ENCODE results near the gene YBX2.
A peak's percentile ranks its signal among the peaks of the same experiment; 100 is the strongest.

YBX2 gene

DNA sequence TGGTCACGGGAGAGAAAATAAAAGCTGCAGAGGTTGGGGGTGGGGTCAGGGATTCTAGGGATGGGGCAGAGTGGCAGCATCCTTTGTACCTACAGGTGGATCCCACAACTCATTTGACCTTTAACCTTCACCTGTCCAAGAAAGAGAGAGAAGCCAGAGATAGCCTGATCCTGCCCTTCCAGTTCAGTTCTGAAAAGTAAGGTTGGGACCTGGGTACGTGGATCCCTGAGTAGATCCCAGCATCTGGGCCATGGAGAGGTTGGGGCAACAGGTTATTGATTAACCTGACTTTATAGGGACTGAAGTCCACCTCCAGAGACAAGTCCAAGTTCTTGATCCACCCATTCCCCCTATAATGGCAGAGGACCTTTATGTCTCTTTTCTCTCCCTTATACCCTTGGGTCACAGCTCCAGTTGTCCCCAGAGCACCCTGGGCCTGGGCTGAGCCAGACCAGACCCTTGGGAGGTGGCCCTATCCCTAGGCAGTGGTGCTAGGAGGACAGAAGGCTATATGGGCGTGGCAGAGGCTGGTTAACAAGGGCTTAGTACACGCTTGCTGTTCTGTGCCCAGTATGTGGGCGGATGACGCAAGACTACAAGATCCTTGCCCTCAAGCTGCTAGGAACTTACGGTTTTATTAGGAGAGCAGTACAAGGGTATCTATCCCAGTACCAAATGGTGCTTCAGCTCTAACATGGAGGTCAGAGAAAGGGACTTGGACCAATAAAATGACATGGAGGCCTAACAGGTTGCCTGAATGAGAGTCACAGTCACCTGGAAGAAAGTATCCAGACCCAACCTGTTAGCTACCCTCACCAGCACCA lies 35.5 kb downstream of the YBX2 start (continued):
- TF ChIP-seq, protein P1, sequence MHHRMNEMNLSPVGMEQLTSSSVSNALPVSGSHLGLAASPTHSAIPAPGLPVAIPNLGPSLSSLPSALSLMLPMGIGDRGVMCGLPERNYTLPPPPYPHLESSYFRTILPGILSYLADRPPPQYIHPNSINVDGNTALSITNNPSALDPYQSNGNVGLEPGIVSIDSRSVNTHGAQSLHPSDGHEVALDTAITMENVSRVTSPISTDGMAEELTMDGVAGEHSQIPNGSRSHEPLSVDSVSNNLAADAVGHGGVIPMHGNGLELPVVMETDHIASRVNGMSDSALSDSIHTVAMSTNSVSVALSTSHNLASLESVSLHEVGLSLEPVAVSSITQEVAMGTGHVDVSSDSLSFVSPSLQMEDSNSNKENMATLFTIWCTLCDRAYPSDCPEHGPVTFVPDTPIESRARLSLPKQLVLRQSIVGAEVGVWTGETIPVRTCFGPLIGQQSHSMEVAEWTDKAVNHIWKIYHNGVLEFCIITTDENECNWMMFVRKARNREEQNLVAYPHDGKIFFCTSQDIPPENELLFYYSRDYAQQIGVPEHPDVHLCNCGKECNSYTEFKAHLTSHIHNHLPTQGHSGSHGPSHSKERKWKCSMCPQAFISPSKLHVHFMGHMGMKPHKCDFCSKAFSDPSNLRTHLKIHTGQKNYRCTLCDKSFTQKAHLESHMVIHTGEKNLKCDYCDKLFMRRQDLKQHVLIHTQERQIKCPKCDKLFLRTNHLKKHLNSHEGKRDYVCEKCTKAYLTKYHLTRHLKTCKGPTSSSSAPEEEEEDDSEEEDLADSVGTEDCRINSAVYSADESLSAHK (tag by site-specific recombination; IDR thresholded peaks at IDR 0.05), result no peak; the same call in 1 of the 2 replicates
- peak; percentile 81 for TF ChIP-seq KLF7 (tag by site-specific recombination; IDR thresholded peaks at IDR 0.05; ENCODE audit: borderline replicate concordance)
- no peak for TF ChIP-seq ZNF549 (tag by site-specific recombination; IDR thresholded peaks at IDR 0.05)

DNA sequence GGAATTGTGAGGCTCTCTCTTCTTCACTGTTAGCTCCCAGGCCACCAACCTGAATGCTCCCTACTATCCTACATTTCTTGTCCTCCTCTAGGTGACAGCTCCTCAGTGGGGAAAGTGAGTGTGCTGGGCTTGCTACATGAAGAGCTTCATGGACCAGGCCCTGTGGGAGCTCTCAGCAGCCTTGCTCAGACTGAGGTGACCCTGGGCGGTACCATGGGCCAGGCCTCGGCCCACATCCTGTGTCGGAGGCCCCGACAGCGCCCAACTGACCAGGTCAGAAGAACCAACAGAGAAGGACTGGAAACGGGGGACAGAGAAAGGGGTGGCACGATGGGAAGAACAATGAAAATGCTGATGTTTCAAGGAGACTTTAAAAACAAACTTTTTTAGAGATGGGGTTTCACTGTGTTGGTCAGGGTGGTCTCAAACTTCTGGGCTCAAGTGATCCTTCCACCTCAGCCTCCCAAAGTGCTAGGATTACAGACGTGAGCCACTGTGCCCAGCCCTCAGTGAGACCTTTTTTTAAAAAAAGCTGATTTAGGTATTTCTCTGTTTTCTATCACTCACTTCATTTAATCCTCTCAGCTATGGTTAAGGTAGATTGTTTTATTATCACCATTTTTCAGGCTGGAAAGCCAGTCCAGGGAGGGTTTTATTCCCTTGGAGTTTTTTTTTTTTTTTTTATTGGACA lies 37.5 kb downstream of the YBX2 start:
- H3K36me3 ChIP-seq (ENCODE audit: control insufficient read depth in 2 of 2, insufficient read depth in 1 of 2, low read length in 2 of 2), result peaks cover 41 to 74% of the 10 kb centered on the region in 2 experiments
- no peaks in the 10 kb centered on the region for H3K9me3 ChIP-seq (ENCODE audit: control insufficient read depth, insufficient read depth, low read depth, low read length)
- ChIA-PET CTCF (no interaction called here), POLR2A (interaction anchor here (0.6 to 1.7 kb wide), 6 partner anchors 9 to 41 kb away, joined by 3 to 7 read pairs (median 5); partner anchors contain the start of genes ACADVL, DLG4 and PHF23)
- H3K27ac ChIP-seq (ENCODE audit: extremely low read depth, low read depth, low read length), result no peak overlapping the region
- 0 out of 2 replicates have a peak, but pooled peaks cover 3% of the 10 kb centered on the region for H3K4me1 ChIP-seq (ENCODE audit: control insufficient read depth, insufficient read depth, low read length)
- no peak overlapping the region for H3K4me3 ChIP-seq (ENCODE audit: low read depth, low read length)
- TF ChIP-seq ZNF558 (tag by site-specific recombination; IDR thresholded peaks at IDR 0.05), result no peak
- TF ChIP-seq, protein P2, sequence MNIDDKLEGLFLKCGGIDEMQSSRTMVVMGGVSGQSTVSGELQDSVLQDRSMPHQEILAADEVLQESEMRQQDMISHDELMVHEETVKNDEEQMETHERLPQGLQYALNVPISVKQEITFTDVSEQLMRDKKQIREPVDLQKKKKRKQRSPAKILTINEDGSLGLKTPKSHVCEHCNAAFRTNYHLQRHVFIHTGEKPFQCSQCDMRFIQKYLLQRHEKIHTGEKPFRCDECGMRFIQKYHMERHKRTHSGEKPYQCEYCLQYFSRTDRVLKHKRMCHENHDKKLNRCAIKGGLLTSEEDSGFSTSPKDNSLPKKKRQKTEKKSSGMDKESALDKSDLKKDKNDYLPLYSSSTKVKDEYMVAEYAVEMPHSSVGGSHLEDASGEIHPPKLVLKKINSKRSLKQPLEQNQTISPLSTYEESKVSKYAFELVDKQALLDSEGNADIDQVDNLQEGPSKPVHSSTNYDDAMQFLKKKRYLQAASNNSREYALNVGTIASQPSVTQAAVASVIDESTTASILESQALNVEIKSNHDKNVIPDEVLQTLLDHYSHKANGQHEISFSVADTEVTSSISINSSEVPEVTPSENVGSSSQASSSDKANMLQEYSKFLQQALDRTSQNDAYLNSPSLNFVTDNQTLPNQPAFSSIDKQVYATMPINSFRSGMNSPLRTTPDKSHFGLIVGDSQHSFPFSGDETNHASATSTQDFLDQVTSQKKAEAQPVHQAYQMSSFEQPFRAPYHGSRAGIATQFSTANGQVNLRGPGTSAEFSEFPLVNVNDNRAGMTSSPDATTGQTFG (tag by site-specific recombination; IDR thresholded peaks at IDR 0.05; ENCODE audit: borderline replicate concordance), result no peak
- TF ChIP-seq, protein P3, sequence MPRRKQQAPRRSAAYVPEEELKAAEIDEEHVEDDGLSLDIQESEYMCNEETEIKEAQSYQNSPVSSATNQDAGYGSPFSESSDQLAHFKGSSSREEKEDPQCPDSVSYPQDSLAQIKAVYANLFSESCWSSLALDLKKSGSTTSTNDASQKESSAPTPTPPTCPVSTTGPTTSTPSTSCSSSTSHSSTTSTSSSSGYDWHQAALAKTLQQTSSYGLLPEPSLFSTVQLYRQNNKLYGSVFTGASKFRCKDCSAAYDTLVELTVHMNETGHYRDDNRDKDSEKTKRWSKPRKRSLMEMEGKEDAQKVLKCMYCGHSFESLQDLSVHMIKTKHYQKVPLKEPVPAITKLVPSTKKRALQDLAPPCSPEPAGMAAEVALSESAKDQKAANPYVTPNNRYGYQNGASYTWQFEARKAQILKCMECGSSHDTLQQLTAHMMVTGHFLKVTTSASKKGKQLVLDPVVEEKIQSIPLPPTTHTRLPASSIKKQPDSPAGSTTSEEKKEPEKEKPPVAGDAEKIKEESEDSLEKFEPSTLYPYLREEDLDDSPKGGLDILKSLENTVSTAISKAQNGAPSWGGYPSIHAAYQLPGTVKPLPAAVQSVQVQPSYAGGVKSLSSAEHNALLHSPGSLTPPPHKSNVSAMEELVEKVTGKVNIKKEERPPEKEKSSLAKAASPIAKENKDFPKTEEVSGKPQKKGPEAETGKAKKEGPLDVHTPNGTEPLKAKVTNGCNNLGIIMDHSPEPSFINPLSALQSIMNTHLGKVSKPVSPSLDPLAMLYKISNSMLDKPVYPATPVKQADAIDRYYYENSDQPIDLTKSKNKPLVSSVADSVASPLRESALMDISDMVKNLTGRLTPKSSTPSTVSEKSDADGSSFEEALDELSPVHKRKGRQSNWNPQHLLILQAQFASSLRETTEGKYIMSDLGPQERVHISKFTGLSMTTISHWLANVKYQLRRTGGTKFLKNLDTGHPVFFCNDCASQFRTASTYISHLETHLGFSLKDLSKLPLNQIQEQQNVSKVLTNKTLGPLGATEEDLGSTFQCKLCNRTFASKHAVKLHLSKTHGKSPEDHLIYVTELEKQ (tag by site-specific recombination; IDR thresholded peaks at IDR 0.05; ENCODE audit: borderline replicate concordance), result no peak
- TF ChIP-seq, protein P4, sequence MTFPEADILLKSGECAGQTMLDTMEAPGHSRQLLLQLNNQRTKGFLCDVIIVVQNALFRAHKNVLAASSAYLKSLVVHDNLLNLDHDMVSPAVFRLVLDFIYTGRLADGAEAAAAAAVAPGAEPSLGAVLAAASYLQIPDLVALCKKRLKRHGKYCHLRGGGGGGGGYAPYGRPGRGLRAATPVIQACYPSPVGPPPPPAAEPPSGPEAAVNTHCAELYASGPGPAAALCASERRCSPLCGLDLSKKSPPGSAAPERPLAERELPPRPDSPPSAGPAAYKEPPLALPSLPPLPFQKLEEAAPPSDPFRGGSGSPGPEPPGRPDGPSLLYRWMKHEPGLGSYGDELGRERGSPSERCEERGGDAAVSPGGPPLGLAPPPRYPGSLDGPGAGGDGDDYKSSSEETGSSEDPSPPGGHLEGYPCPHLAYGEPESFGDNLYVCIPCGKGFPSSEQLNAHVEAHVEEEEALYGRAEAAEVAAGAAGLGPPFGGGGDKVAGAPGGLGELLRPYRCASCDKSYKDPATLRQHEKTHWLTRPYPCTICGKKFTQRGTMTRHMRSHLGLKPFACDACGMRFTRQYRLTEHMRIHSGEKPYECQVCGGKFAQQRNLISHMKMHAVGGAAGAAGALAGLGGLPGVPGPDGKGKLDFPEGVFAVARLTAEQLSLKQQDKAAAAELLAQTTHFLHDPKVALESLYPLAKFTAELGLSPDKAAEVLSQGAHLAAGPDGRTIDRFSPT (tag by site-specific recombination; IDR thresholded peaks at IDR 0.05), result no peak
- TF ChIP-seq ZSCAN30 (tag by site-specific recombination; IDR thresholded peaks at IDR 0.05), result no peak
- TF ChIP-seq, protein P5, sequence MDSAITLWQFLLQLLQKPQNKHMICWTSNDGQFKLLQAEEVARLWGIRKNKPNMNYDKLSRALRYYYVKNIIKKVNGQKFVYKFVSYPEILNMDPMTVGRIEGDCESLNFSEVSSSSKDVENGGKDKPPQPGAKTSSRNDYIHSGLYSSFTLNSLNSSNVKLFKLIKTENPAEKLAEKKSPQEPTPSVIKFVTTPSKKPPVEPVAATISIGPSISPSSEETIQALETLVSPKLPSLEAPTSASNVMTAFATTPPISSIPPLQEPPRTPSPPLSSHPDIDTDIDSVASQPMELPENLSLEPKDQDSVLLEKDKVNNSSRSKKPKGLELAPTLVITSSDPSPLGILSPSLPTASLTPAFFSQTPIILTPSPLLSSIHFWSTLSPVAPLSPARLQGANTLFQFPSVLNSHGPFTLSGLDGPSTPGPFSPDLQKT (IDR thresholded peaks at IDR 0.05; ENCODE audit: borderline replicate concordance, low read depth, low read length), result no peak
- no peak for TF ChIP-seq ZNF354C (tag by site-specific recombination; IDR thresholded peaks at IDR 0.05; ENCODE audit: borderline replicate concordance, low read depth)
- no peak for TF ChIP-seq ZNF37A (tag by site-specific recombination; IDR thresholded peaks at IDR 0.05)
- no peak for TF ChIP-seq ZNF610 (tag by site-specific recombination; IDR thresholded peaks at IDR 0.05; ENCODE audit: borderline replicate concordance)
- no peak for TF ChIP-seq ZNF843 (tag by site-specific recombination; IDR thresholded peaks at IDR 0.05)
- TF ChIP-seq, protein P6, sequence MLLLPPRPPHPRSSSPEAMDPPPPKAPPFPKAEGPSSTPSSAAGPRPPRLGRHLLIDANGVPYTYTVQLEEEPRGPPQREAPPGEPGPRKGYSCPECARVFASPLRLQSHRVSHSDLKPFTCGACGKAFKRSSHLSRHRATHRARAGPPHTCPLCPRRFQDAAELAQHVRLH (tag by site-specific recombination; IDR thresholded peaks at IDR 0.05), result no peak
- no peak for TF ChIP-seq ZEB2 (tag by site-specific recombination; IDR thresholded peaks at IDR 0.05)
- TF ChIP-seq, protein P7, sequence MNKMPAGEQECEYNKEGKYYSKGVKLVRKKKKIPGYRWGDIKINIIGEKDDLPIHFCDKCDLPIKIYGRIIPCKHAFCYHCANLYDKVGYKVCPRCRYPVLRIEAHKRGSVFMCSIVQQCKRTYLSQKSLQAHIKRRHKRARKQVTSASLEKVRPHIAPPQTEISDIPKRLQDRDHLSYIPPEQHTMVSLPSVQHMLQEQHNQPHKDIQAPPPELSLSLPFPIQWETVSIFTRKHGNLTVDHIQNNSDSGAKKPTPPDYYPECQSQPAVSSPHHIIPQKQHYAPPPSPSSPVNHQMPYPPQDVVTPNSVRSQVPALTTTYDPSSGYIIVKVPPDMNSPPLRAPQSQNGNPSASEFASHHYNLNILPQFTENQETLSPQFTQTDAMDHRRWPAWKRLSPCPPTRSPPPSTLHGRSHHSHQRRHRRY (tag by site-specific recombination; IDR thresholded peaks at IDR 0.05), result no peak
- TF ChIP-seq ZNF514 (tag by site-specific recombination; IDR thresholded peaks at IDR 0.05), result no peak
- no peak for TF ChIP-seq ZNF324 (tag by site-specific recombination; IDR thresholded peaks at IDR 0.05)
- TF ChIP-seq ZBTB7A (tag by site-specific recombination; IDR thresholded peaks at IDR 0.05; ENCODE audit: low read depth), result no peak
- TF ChIP-seq ZNF510 (tag by site-specific recombination; IDR thresholded peaks at IDR 0.05; ENCODE audit: insufficient replicate concordance), result no peak

All from HEK293 (cell line).